T47D (cell line): ENCODE results near the gene FBLN1.
A peak's percentile ranks its signal among the peaks of the same experiment; 100 is the strongest.
"Not testable (repeated sequence)": the region's sequence is repeated elsewhere in the genome, so short reads cannot be mapped to it uniquely, and the experiment has no call there.

Experiments
- DNase-seq, 2 experiments: peaks; one replicate each; pipeline versions ENCODE4 v3.0.0 to v3.0.0-alpha.2; 2011 to 2012; ENCODE audit warnings: low read depth in 1 of 2, low spot score in 1 of 2
- JUND ChIP-seq: IDR thresholded peaks from 2 replicates; pipeline ENCODE4 v1.6.1; 2012; ENCODE audit warnings: low read depth
- in situ Hi-C: cut with HindIII; loops from 2 replicates; pipeline ENCODE4 v1.10.0; 2016; ENCODE audit warnings: low sequenced_read_pairs, low pct_unique_long_range_greater_than_20kb

FBLN1 gene

GRCh38 chr22:45586651-45587405, 84.1 kb downstream of the FBLN1 start:
- in situ Hi-C loops, result no loop called here
- no peak for TF ChIP-seq JUND
- DNase-seq, result no peak

- in situ Hi-C loops, result no loop called here
- TF ChIP-seq JUND, result no peak
- peak in 1 of 2 experiments; percentile 35 for DNase-seq
Observed at GRCh38 chr22:45587638-45588505, 85.2 kb downstream of the FBLN1 start.

GRCh38 chr22:45589556-45589955, 86.9 kb downstream of the FBLN1 start:
- in situ Hi-C loops, result no loop called here
- DNase-seq, result no peak
- TF ChIP-seq JUND, result no peak

- TF ChIP-seq JUND, result no peak
- in situ Hi-C loops, result no loop called here
- DNase-seq, result no peak
Observed at GRCh38 chr22:45590262-45590661, 87.6 kb downstream of the FBLN1 start.

- DNase-seq, in situ Hi-C loops: not testable (repeated sequence)
Observed at GRCh38 chr22:45591633-45592213, 89.0 kb downstream of the FBLN1 start.

GRCh38 chr22:45594123-45594941, 91.6 kb downstream of the FBLN1 start:
- no peak for TF ChIP-seq JUND
- in situ Hi-C loops, result no loop called here
- DNase-seq, result no peak

- in situ Hi-C loops, result no loop called here
- TF ChIP-seq JUND, result no peak
- DNase-seq, result peak; percentile 76 to 85
Observed at GRCh38 chr22:45597460-45598192, 94.9 kb downstream of the FBLN1 start.

GRCh38 chr22:45598596-45599217, 96.0 kb downstream of the FBLN1 start:
- DNase-seq, result no peak
- TF ChIP-seq JUND, result no peak
- in situ Hi-C loops, result no loop called here

- TF ChIP-seq JUND, result no peak
- no peak for DNase-seq
- in situ Hi-C loops, result no loop called here
Observed at GRCh38 chr22:45599836-45600577, 97.3 kb downstream of the FBLN1 start.

- DNase-seq, result no peak
- no peak for TF ChIP-seq JUND
- in situ Hi-C loops, result no loop called here
Observed at GRCh38 chr22:45600790-45601730, 98.4 kb downstream of the FBLN1 start.
